Ascending aorta (tissue), 2 donors: Measurements from ENCODE around the gene LPAR6. TPM values are rescaled to one million over a fixed set of nuclear protein-coding genes. Genes with fewer than 3 reads are reported as not detected.

Experiments
- DNase-seq, 2 donors: peaks; one replicate each; pipeline ENCODE4 v3.0.0-alpha.2; 2019; ENCODE audit warnings: low spot score in 2 of 2
- H3K27ac ChIP-seq, 2 donors: fragments of 200-600 bp; sonication (generic); one replicate each; pipeline ENCODE4 v1.5.1; 2016 to 2017; ENCODE audit warnings: mild to moderate bottlenecking in 1 of 2
- H3K27me3 ChIP-seq: fragments of 200-600 bp; sonication (generic); one replicate; pipeline ENCODE4 v1.5.1; 2017
- H3K36me3 ChIP-seq, 2 donors: fragments of 200-600 bp; sonication (generic); one replicate each; pipeline ENCODE4 v1.5.1; 2016
- H3K4me1 ChIP-seq, 2 donors: fragments of 200-600 bp; sonication (generic); one replicate each; pipeline ENCODE4 v1.5.1; 2016 to 2017; ENCODE audit warnings: mild to moderate bottlenecking in 1 of 2
- H3K4me3 ChIP-seq, 2 donors: fragments of 200-600 bp; sonication (generic); one replicate each; pipeline ENCODE4 v1.5.1; 2016 to 2017; ENCODE audit warnings: mild to moderate bottlenecking in 1 of 2
- H3K9me3 ChIP-seq, 2 donors: fragments of 200-600 bp; sonication (generic); one replicate each; pipeline ENCODE4 v1.5.1; 2016
- CTCF ChIP-seq, 3 experiments: fragments of 200-600 bp in 2 of 3; fragments of 450-650 bp in 1 of 3; sonication (generic) in 2 of 3; IDR thresholded peaks; one replicate each; pipeline ENCODE4 v1.5.1; 2016 to 2019; ENCODE audit warnings: antibody characterized with exemption in 3 of 3, mild to moderate bottlenecking in 1 of 3, moderate library complexity in 1 of 3
- intact Hi-C: fragments of 100-400 bp; cut with DNase I; formaldehyde crosslinking; loops from one replicate; pipeline ENCODE4 v1.15.1; 2023
- total RNA-seq: library from RNA; depleted of rRNA; stranded (reverse); fragments of >200 nt; gene quantifications from one replicate; pipeline ENCODE4 v1.1.0, GENCODE V29; 2016

Gene LPAR6
- total RNA-seq, 1 donor from 2014 or later = 35.7 TPM

- peak overlapping the region; percentile 72 to 75 for H3K27ac ChIP-seq
- DNase-seq = no peak
- peaks cover 5 to 24% of the 10 kb centered on the region in 2 donors for H3K4me1 ChIP-seq
- no peaks in the 10 kb centered on the region for H3K27me3 ChIP-seq
- H3K9me3 ChIP-seq = no peaks in the 10 kb centered on the region
- H3K4me3 ChIP-seq = peak overlapping the region in 1 of 2 donors; percentile 31
- intact Hi-C loops = loop anchor here (2.0 kb wide), 1 partner anchor 96 kb away; the partner anchor contains the start of gene RCBTB2
- TF ChIP-seq CTCF (IDR thresholded peaks at IDR 0.05) = no peak
- H3K36me3 ChIP-seq = no peaks in the 10 kb centered on the region
Observed at GRCh38 chr13:48436661-48437288, 23.9 kb upstream of the LPAR6 start.

- no peaks in the 10 kb centered on the region for H3K27me3 ChIP-seq
- no peaks in the 10 kb centered on the region for H3K36me3 ChIP-seq
- H3K9me3 ChIP-seq = no peaks in the 10 kb centered on the region
- no peak for DNase-seq
- TF ChIP-seq CTCF (IDR thresholded peaks at IDR 0.05) = no peak
- no peak overlapping the region for H3K4me3 ChIP-seq
- intact Hi-C loops = no loop called here
- H3K27ac ChIP-seq = peak overlapping the region; percentile 19 to 30
- H3K4me1 ChIP-seq = peaks cover 5 to 36% of the 10 kb centered on the region in 2 donors
Observed at GRCh38 chr13:48434200-48434599, 21.3 kb upstream of the LPAR6 start.

DNA sequence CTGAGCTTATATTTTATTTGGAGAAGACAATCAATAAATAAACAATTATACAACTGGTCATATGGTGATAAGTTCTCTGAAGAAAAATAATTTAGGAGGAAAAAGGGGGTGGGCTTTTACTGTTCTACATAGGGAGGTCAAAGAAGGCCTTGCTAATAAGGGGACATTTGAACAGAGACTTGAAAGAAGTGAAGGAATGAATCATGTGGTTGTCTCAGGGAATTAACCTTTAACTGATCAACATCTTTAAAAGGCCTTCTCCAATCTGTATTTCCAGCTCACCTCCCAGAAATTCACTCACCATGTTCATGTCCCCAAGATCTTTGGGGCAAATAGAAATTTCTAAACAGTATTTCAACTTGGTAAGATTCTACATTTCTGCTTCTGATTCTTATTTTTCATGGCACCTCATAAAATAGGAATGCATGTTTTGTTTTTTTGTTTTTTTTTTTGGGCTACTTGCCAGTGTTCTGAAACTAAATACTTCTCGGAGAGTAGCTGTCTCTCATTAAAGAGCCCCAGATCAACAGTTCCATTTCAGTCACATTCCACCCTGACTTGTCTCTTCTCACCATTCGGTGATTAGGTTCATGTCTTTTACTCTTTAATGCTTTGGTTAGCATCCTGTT, 19.2 kb upstream of the LPAR6 start:
- intact Hi-C loops = no loop called here
- no peak for DNase-seq
- no peak for TF ChIP-seq CTCF (IDR thresholded peaks at IDR 0.05)
- Histone ChIP-seq H3K36me3 (no peaks in the 10 kb centered on the region), H3K4me3 (peak overlapping the region in 1 of 2 donors; percentile 2), H3K27me3 (no peaks in the 10 kb centered on the region), H3K27ac (peak overlapping the region; percentile 36 to 52), H3K4me1 (peaks cover 5 to 35% of the 10 kb centered on the region in 2 donors), H3K9me3 (no peaks in the 10 kb centered on the region)

DNA sequence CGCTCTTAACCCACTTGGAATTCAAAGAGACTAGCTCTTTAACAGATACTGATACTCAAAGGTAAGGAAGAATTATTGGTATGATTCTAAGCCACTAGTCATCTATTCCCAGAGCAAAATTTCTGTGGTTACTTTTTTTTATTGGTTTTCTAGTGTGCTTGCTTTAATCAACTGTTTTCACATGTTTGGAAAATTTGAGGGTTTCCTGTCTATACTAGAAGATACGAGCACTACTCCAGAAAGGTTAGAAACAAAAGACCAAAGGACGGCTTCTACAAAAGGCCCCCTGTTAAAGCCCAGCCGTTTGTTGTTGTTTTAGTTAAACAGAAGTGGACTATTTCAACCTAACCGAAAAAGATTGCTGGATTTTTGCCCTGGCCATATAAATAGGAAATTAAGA, 18.5 kb upstream of the LPAR6 start:
- Histone ChIP-seq H3K27ac (peak overlapping the region; percentile 36 to 52), H3K4me3 (peak overlapping the region in 1 of 2 donors; percentile 2), H3K36me3 (no peaks in the 10 kb centered on the region), H3K27me3 (no peaks in the 10 kb centered on the region), H3K4me1 (peaks cover 0 to 34% of the 10 kb centered on the region in 2 donors), H3K9me3 (no peaks in the 10 kb centered on the region)
- no peak for TF ChIP-seq CTCF (IDR thresholded peaks at IDR 0.05)
- intact Hi-C loops = no loop called here
- no peak for DNase-seq

- H3K4me3 ChIP-seq = no peak overlapping the region
- no peaks in the 10 kb centered on the region for H3K36me3 ChIP-seq
- H3K4me1 ChIP-seq = peaks cover 0 to 34% of the 10 kb centered on the region in 2 donors
- H3K27ac ChIP-seq = no peak overlapping the region
- no peaks in the 10 kb centered on the region for H3K27me3 ChIP-seq
- intact Hi-C loops = no loop called here
- no peak for TF ChIP-seq CTCF (IDR thresholded peaks at IDR 0.05)
- no peaks in the 10 kb centered on the region for H3K9me3 ChIP-seq
- DNase-seq = no peak
Observed at GRCh38 chr13:48429886-48430285, 17.0 kb upstream of the LPAR6 start.
